Smooth muscle cell (in vitro differentiated cells): ENCODE results near the gene CABCOCO1. TPM values are rescaled to one million over a fixed set of nuclear protein-coding genes. Genes with fewer than 3 reads are reported as not detected.

Experiments used
- DNase-seq: peaks from one replicate; lab custom pipeline; 2025; ENCODE audit not compliant: unreplicated experiment; lab: John Stamatoyannopoulos, UW
- H2AFZ ChIP-seq: fragments of 200-600 bp; sonication (generic); 2 replicates; pipeline ENCODE4 v1.6.0; 2016; ENCODE audit warnings: antibody characterized with exemption, low read depth, mild to moderate bottlenecking
- H3F3A ChIP-seq: fragments of 200-600 bp; sonication (generic); 2 replicates; pipeline ENCODE4 v1.6.0; 2017; ENCODE audit warnings: antibody characterized with exemption, low read depth
- H3K27ac ChIP-seq: fragments of 200-600 bp; sonication (generic); 2 replicates; pipeline ENCODE4 v1.5.1; 2016; ENCODE audit warnings: low read depth, mild to moderate bottlenecking
- H3K27me3 ChIP-seq: fragments of 200-600 bp; sonication (generic); 2 replicates; pipeline ENCODE4 v1.6.1; 2016; ENCODE audit warnings: low read depth, mild to moderate bottlenecking
- H3K36me3 ChIP-seq: fragments of 200-600 bp; sonication (generic); 2 replicates; pipeline ENCODE4 v1.5.1; 2016; ENCODE audit warnings: low read depth
- H3K4me1 ChIP-seq: fragments of 200-600 bp; sonication (generic); 2 replicates; pipeline ENCODE4 v1.5.1; 2016; ENCODE audit warnings: low read depth
- H3K4me2 ChIP-seq: fragments of 200-600 bp; sonication (generic); 2 replicates; pipeline ENCODE4 v1.6.0; 2016; ENCODE audit warnings: mild to moderate bottlenecking
- H3K4me3 ChIP-seq: fragments of 200-600 bp; sonication (generic); 2 replicates; pipeline ENCODE4 v1.5.1; 2016; ENCODE audit warnings: mild to moderate bottlenecking
- H3K79me2 ChIP-seq: fragments of 200-600 bp; sonication (generic); 2 replicates; pipeline ENCODE4 v1.6.0; 2016; ENCODE audit warnings: low read depth, mild to moderate bottlenecking
- H3K9ac ChIP-seq: fragments of 200-600 bp; sonication (generic); 2 replicates; pipeline ENCODE4 v1.6.0; 2016; ENCODE audit warnings: low read depth
- H3K9me3 ChIP-seq: fragments of 200-600 bp; sonication (generic); replicated peaks from 2 replicates; pipeline ENCODE4 v1.5.1; 2016; ENCODE audit warnings: low read depth
- H4K20me1 ChIP-seq: fragments of 200-600 bp; sonication (generic); 2 replicates; pipeline ENCODE4 v1.6.0; 2016; ENCODE audit warnings: low read depth
- WGBS: methylation state at CpG from one replicate; pipeline ENCODE4 v1.1.7; 2016; ENCODE audit warnings: low lambda C conversion rate; 5-methylcytosine and 5-hydroxymethylcytosine counted together
- polyA plus RNA-seq: library from polyadenylated mRNA; unstranded; fragments of >200 nt; fragmentation: Nextera tagmentation; extraction: Ambion mirVana; gene quantifications from 2 replicates; pipeline ENCODE4 v1.2.1, GENCODE V29; 2016
- total RNA-seq: library from RNA; depleted of rRNA; stranded (reverse); fragments of >200 nt; gene quantifications from 2 replicates; pipeline ENCODE4 v1.2.3, GENCODE V29; 2014
- TF ChIP-seq, protein P1 (sequence below): fragments of 200-600 bp; sonication (generic); IDR thresholded peaks from 2 replicates; pipeline ENCODE4 v1.5.1; 2017; ENCODE audit warnings: borderline replicate concordance, mild to moderate bottlenecking, antibody characterized with exemption; ENCODE audit not compliant: insufficient read depth, poor library complexity, severe bottlenecking

The CABCOCO1 gene
- total and polyA plus RNA-seq, 2 experiments from 2014 or later = 1.2 TPM; not detected in 1

DNA sequence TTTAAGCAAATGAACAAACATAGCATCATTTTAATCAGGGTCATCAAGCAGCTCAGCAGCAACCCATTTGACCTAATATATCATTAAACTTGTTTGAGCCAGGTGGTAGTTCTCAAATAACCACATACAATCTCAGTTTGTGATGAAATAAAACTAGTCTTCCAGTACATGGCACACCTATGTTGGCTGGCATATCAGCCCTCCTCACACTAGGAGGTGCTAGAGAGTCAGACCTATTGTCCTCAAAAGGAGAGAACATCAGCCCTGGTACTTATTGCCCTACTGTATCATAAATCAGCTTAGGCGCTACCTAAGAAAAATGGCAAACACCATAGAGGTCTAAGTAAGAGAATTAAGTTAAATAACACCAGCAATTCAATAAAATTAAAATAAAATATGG, 81.7 kb downstream of the CABCOCO1 start:
- H3K9me3 ChIP-seq = no peaks in the 10 kb centered on the region
- H3K27me3 ChIP-seq = no peaks in the 10 kb centered on the region
- TF ChIP-seq, protein P1, sequence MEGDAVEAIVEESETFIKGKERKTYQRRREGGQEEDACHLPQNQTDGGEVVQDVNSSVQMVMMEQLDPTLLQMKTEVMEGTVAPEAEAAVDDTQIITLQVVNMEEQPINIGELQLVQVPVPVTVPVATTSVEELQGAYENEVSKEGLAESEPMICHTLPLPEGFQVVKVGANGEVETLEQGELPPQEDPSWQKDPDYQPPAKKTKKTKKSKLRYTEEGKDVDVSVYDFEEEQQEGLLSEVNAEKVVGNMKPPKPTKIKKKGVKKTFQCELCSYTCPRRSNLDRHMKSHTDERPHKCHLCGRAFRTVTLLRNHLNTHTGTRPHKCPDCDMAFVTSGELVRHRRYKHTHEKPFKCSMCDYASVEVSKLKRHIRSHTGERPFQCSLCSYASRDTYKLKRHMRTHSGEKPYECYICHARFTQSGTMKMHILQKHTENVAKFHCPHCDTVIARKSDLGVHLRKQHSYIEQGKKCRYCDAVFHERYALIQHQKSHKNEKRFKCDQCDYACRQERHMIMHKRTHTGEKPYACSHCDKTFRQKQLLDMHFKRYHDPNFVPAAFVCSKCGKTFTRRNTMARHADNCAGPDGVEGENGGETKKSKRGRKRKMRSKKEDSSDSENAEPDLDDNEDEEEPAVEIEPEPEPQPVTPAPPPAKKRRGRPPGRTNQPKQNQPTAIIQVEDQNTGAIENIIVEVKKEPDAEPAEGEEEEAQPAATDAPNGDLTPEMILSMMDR = peak; percentile 17
- no peaks in the 10 kb centered on the region for H4K20me1 ChIP-seq
- H3K4me3 ChIP-seq = no peak overlapping the region
- no peak overlapping the region for H3K4me2 ChIP-seq
- 100% methylated on average over 1 of the region's 1 CpG for WGBS
- H3F3A ChIP-seq = no peaks in the 10 kb centered on the region
- no peak overlapping the region for H3K9ac ChIP-seq
- no peak overlapping the region for H3K27ac ChIP-seq
- DNase-seq = no peak
- no peak overlapping the region for H2AFZ ChIP-seq
- no peaks in the 10 kb centered on the region for H3K4me1 ChIP-seq
- H3K79me2 ChIP-seq = no peaks in the 10 kb centered on the region
- no peaks in the 10 kb centered on the region for H3K36me3 ChIP-seq

DNA sequence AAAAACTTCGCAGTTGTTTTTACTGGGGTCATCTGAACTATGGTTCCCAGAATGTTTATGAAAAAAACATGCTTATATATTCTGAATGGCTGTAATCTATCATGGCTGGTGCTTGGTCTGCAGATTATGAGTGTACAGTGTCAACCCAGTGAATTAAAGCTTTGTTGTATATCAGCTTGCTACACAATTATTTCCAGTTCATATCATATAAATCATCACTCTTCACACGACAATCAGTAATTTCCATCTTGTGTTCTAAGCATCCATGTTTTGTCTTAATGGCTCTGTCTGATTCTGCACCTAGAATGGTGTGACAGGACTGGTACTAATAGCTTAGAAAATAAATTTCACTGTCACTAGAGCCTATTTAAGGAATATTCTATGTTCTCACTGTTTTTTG, 83.6 kb downstream of the CABCOCO1 start:
- 87% methylated on average over 2 of the region's 2 CpGs for WGBS
- no peaks in the 10 kb centered on the region for H3K36me3 ChIP-seq
- H3K4me3 ChIP-seq = no peak overlapping the region

DNA sequence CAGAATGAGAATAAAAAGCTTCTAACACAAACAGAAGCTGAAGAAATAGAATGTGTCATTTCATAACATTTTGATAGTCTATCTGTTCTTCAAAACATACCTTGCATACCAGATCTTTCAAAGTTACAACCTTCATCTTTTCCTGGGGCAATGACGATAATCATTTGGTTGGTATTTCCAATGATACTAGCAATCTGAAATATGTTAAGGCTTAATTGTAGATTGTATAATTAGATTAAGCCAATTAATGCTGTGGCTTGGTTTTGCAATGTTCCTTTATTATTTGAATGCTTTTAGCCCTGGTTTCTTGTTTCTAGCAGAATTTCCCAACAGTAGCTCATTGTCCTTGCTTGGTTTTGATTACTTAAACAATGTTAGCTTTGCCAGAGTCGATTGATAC, 84.6 kb downstream of the CABCOCO1 start:
- no peak overlapping the region for H3K9ac ChIP-seq
- no peaks in the 10 kb centered on the region for H3K27me3 ChIP-seq
- H4K20me1 ChIP-seq = no peaks in the 10 kb centered on the region
- no peaks in the 10 kb centered on the region for H3K36me3 ChIP-seq
- no peak overlapping the region for H3K27ac ChIP-seq
- H3K4me3 ChIP-seq = no peak overlapping the region
- no peaks in the 10 kb centered on the region for H3K9me3 ChIP-seq
- 90% methylated on average over 2 of the region's 2 CpGs for WGBS
- H3K4me1 ChIP-seq = peaks cover 11% of the 10 kb centered on the region
- H2AFZ ChIP-seq = no peak overlapping the region
- TF ChIP-seq, protein P1 = no peak
- H3F3A ChIP-seq = peaks cover 7% of the 10 kb centered on the region
- no peak overlapping the region for H3K4me2 ChIP-seq
- DNase-seq = no peak
- no peaks in the 10 kb centered on the region for H3K79me2 ChIP-seq

More for the DNA sequence above, 83.6 kb downstream of the CABCOCO1 start:
- H3K4me1 ChIP-seq = peaks cover 2% of the 10 kb centered on the region
- no peak overlapping the region for H3K27ac ChIP-seq
- no peaks in the 10 kb centered on the region for H3K79me2 ChIP-seq
- H3K9ac ChIP-seq = no peak overlapping the region
- H3F3A ChIP-seq = peaks cover 2% of the 10 kb centered on the region
- no peaks in the 10 kb centered on the region for H3K9me3 ChIP-seq
- no peak for DNase-seq
- no peak overlapping the region for H2AFZ ChIP-seq
- H3K27me3 ChIP-seq = no peaks in the 10 kb centered on the region
- no peaks in the 10 kb centered on the region for H4K20me1 ChIP-seq
- TF ChIP-seq, protein P1 = no peak
- H3K4me2 ChIP-seq = no peak overlapping the region

DNA sequence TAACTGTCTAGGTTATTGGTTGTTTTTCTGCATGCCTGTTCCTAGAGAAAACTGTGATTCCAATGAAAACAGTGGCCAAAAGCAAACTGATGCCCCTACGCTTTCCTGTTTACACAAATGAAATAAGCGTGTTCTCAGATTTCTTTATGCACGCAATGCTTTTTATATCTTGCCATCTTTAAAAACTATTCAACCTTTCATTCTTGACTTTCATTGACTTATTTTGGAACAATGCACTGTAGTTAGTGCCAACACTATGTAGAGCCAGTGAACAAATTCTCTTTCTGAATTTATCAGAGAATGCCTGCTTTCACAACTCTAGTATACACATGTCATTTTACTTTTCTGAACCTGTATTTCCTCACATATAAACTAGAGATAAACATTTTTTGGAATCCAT, 86.6 kb downstream of the CABCOCO1 start:
- Histone ChIP-seq H4K20me1 (no peaks in the 10 kb centered on the region), H3K4me3 (no peak overlapping the region), H3K9ac (no peak overlapping the region), H3K9me3 (no peaks in the 10 kb centered on the region), H3K27me3 (no peaks in the 10 kb centered on the region), H3K4me2 (no peak overlapping the region), H2AFZ (no peak overlapping the region), H3K36me3 (no peaks in the 10 kb centered on the region), H3K79me2 (no peaks in the 10 kb centered on the region), H3K4me1 (peaks cover 16% of the 10 kb centered on the region), H3K27ac (no peak overlapping the region), H3F3A (peaks cover 7% of the 10 kb centered on the region)
- DNase-seq = no peak
- TF ChIP-seq, protein P1 = no peak
- WGBS = 97% methylated on average over 3 of the region's 3 CpGs
